Measurements from ENCODE around the gene PFKM.
A peak's percentile ranks its signal among the peaks of the same experiment; 100 is the strongest.
"Not testable (repeated sequence)": the region's sequence is repeated elsewhere in the genome, so short reads cannot be mapped to it uniquely, and the experiment has no call there.

PFKM gene

GRCh38 chr12:48119078-48119833 is at the start of gene PFKM:
PFKM (plus strand) TSS chr12:48119364; CDS start chr12:48122775, 3,411 bp downstream.
- DNase-seq = peak; percentile 68

GRCh38 chr12:48070033-48070432 is 49.1 kb upstream of the PFKM start:
- DNase-seq = no peak

GRCh38 chr12:48070731-48071130 is 48.4 kb upstream of the PFKM start:
- DNase-seq = no peak

- no peak for DNase-seq
Measured at GRCh38 chr12:48071808-48072207, 47.4 kb upstream of the PFKM start.

GRCh38 chr12:48072266-48072665 is 46.9 kb upstream of the PFKM start:
- DNase-seq = no peak

GRCh38 chr12:48074266-48074665 is 44.9 kb upstream of the PFKM start:
- DNase-seq = no peak

GRCh38 chr12:48075832-48076231 is 43.3 kb upstream of the PFKM start:
- no peak for DNase-seq

GRCh38 chr12:48077111-48077510 is 42.1 kb upstream of the PFKM start:
- DNase-seq = no peak

- no peak for DNase-seq
Measured at GRCh38 chr12:48078901-48079300, 40.3 kb upstream of the PFKM start.

GRCh38 chr12:48080285-48080684 is 38.9 kb upstream of the PFKM start:
- DNase-seq = no peak

- no peak for DNase-seq
Measured at GRCh38 chr12:48080821-48081220, 38.3 kb upstream of the PFKM start.

- peak; percentile 8 for DNase-seq
Measured at GRCh38 chr12:48084066-48084465, 35.1 kb upstream of the PFKM start.

- DNase-seq = no peak
Measured at GRCh38 chr12:48084841-48085460, 34.2 kb upstream of the PFKM start.

GRCh38 chr12:48086327-48086726 is 32.8 kb upstream of the PFKM start:
- DNase-seq = no peak

GRCh38 chr12:48092611-48093010 is 26.6 kb upstream of the PFKM start:
- DNase-seq = no peak

- DNase-seq = no peak
Measured at GRCh38 chr12:48104531-48104930, 14.6 kb upstream of the PFKM start.

- no peak for DNase-seq
Measured at GRCh38 chr12:48105321-48105866, 13.8 kb upstream of the PFKM start.

- peak; percentile 86 for DNase-seq
Measured at GRCh38 chr12:48105867-48106680, 13.1 kb upstream of the PFKM start, which contains the start of gene SENP1. SENP1 (minus strand) TSS chr12:48106079; CDS start chr12:48101472, 4,607 bp downstream.

GRCh38 chr12:48106681-48107613 is 12.2 kb upstream of the PFKM start:
- no peak for DNase-seq

GRCh38 chr12:48109424-48109823 is 9.7 kb upstream of the PFKM start:
- DNase-seq = no peak

- DNase-seq = no peak
Measured at GRCh38 chr12:48110691-48111311, 8.4 kb upstream of the PFKM start.

GRCh38 chr12:48111312-48111693 is 7.9 kb upstream of the PFKM start:
- DNase-seq = not testable (repeated sequence)

All from NCI-H1694 treated with DMSO at 0.1 percent for 48 hours (cell line).